ENCODE results near the gene EHMT2.

The EHMT2 gene

GRCh38 chr6:31888276-31889258 is 8.9 kb downstream of the EHMT2 start:
- peak; percentile 50 for DNase-seq

GRCh38 chr6:31887173-31888007 is 10.1 kb downstream of the EHMT2 start:
- no peak for DNase-seq

- DNase-seq = no peak
Measured at GRCh38 chr6:31886541-31886991, 10.9 kb downstream of the EHMT2 start.

GRCh38 chr6:31884528-31885035 is 12.9 kb downstream of the EHMT2 start:
- DNase-seq = no peak

- no peak for DNase-seq
Measured at GRCh38 chr6:31883676-31884075, 13.8 kb downstream of the EHMT2 start.

- DNase-seq = no peak
Measured at GRCh38 chr6:31882344-31882743, 15.2 kb downstream of the EHMT2 start.

GRCh38 chr6:31881136-31881859 is 16.2 kb downstream of the EHMT2 start:
- DNase-seq = no peak

- no peak for DNase-seq
Measured at GRCh38 chr6:31880616-31881015, 16.9 kb downstream of the EHMT2 start.

- DNase-seq = no peak
Measured at GRCh38 chr6:31879901-31880300, 17.6 kb downstream of the EHMT2 start.

- no peak for DNase-seq
Measured at GRCh38 chr6:31879143-31879542, 18.4 kb downstream of the EHMT2 start.

- DNase-seq = no peak
Measured at GRCh38 chr6:31878726-31879125, 18.8 kb downstream of the EHMT2 start, which contains the start of gene SLC44A4. TSS of gene SLC44A4 (minus strand) at chr6:31878997. CDS start at chr6:31878980, 17 bp downstream.

- no peak for DNase-seq
Measured at GRCh38 chr6:31878222-31878621, 19.3 kb downstream of the EHMT2 start.

- no peak for DNase-seq
Measured at GRCh38 chr6:31877651-31878161, 19.8 kb downstream of the EHMT2 start.

GRCh38 chr6:31877125-31877650 is 20.3 kb downstream of the EHMT2 start:
- no peak for DNase-seq

- no peak for DNase-seq
Measured at GRCh38 chr6:31876357-31876756, 21.1 kb downstream of the EHMT2 start.

GRCh38 chr6:31875877-31876276 is 21.6 kb downstream of the EHMT2 start:
- DNase-seq = no peak

GRCh38 chr6:31874836-31875572 is 22.5 kb downstream of the EHMT2 start:
- DNase-seq = no peak

GRCh38 chr6:31874084-31874670 is 23.3 kb downstream of the EHMT2 start:
- no peak for DNase-seq

- DNase-seq = no peak
Measured at GRCh38 chr6:31871046-31871659, 26.3 kb downstream of the EHMT2 start.

- DNase-seq = no peak
Measured at GRCh38 chr6:31870385-31870921, 27.0 kb downstream of the EHMT2 start.
